GM19193 (cell line): ENCODE results near the gene RSPH4A.

Source experiments
- POLR2A ChIP-seq: IDR thresholded peaks from 4 replicates; pipeline ENCODE4 v1.6.1; 2011; ENCODE audit not compliant: insufficient read depth, insufficient read length; ENCODE audit errors: extremely low read depth

RSPH4A gene

GRCh38 chr6:116680880-116681672 lies 64.8 kb downstream of the RSPH4A start, which contains the start of gene KPNA5:
TSS of gene KPNA5 (plus strand) at chr6:116681211. CDS start at chr6:116681335, 124 bp downstream.
- peak; percentile 96 for TF ChIP-seq POLR2A

GRCh38 chr6:116682334-116682712 lies 66.0 kb downstream of the RSPH4A start:
- no peak for TF ChIP-seq POLR2A
